ENCODE results near the gene RASGRP3. TPM values are rescaled to one million over a fixed set of nuclear protein-coding genes. Genes with fewer than 3 reads are reported as not detected.

RASGRP3 gene
- total RNA-seq, 2 donors from 2014 or later = 0.73 to 21.0 TPM

GRCh38 chr2:33518200-33518599 is 41.8 kb downstream of the RASGRP3 start:
- TF ChIP-seq CTCF (IDR thresholded peaks at IDR 0.05) = no peak
- no peak for TF ChIP-seq POLR2A (IDR thresholded peaks at IDR 0.05)
- TF ChIP-seq POLR2AphosphoS5 (IDR thresholded peaks at IDR 0.05) = no peak
- no peaks in the 10 kb centered on the region for H3K36me3 ChIP-seq
- no peaks in the 10 kb centered on the region for H3K9me3 ChIP-seq
- intact Hi-C loops (cut with DNase I) = no loop called here
- 97% methylated on average over 2 of the region's 2 CpGs for WGBS
- H3K4me3 ChIP-seq = no peak overlapping the region
- DNase-seq (ENCODE audit: low spot score) = no peak
- no peaks in the 10 kb centered on the region for H3K4me1 ChIP-seq (replicated peaks)
- no peak overlapping the region for H3K27ac ChIP-seq
- H3K27me3 ChIP-seq (replicated peaks; ENCODE audit: insufficient read depth) = no peaks in the 10 kb centered on the region

DNA sequence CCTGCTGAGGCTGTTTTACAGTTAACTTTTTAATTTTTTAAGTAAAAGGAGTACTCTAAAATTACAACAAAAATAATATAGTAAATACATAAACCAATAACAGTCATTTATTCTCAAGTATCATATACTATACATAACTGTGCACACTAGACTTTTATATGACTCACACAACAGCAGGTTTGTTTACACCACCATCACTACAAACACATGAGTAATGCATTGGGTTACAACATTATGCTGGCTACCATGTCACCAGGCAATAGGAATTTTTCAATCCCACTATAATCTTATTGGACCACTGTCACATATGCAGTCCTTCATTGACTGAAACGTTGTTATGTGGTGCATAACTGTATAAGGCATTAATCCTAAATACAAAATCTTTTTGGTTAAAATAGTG is 42.5 kb downstream of the RASGRP3 start:
- Histone ChIP-seq H3K9me3 (no peaks in the 10 kb centered on the region), H3K4me1 (replicated peaks) (no peaks in the 10 kb centered on the region), H3K27me3 (replicated peaks; ENCODE audit: insufficient read depth) (no peaks in the 10 kb centered on the region), H3K36me3 (no peaks in the 10 kb centered on the region), H3K27ac (no peak overlapping the region), H3K4me3 (no peak overlapping the region)
- TF ChIP-seq POLR2AphosphoS5 (IDR thresholded peaks at IDR 0.05) (no peak), CTCF (IDR thresholded peaks at IDR 0.05) (no peak), POLR2A (IDR thresholded peaks at IDR 0.05) (no peak)
- no peak for DNase-seq (ENCODE audit: low spot score)
- intact Hi-C loops (cut with DNase I) = no loop called here
- WGBS = 93% methylated on average over 1 of the region's 1 CpG

- intact Hi-C loops (cut with DNase I) = no loop called here
- no peaks in the 10 kb centered on the region for H3K36me3 ChIP-seq
- DNase-seq (ENCODE audit: low spot score) = peak; percentile 31
- no peak overlapping the region for H3K27ac ChIP-seq
- H3K4me1 ChIP-seq (replicated peaks) = no peaks in the 10 kb centered on the region
- no peaks in the 10 kb centered on the region for H3K27me3 ChIP-seq (replicated peaks; ENCODE audit: insufficient read depth)
- no peaks in the 10 kb centered on the region for H3K9me3 ChIP-seq
- H3K4me3 ChIP-seq = no peak overlapping the region
- no peak for TF ChIP-seq CTCF (IDR thresholded peaks at IDR 0.05)
- peak; percentile 27 for TF ChIP-seq POLR2AphosphoS5 (IDR thresholded peaks at IDR 0.05)
- no peak for TF ChIP-seq POLR2A (IDR thresholded peaks at IDR 0.05)
- 0% methylated on average over 1 of the region's 1 CpG for WGBS
Observed at GRCh38 chr2:33521791-33522281, 45.4 kb downstream of the RASGRP3 start.

DNA sequence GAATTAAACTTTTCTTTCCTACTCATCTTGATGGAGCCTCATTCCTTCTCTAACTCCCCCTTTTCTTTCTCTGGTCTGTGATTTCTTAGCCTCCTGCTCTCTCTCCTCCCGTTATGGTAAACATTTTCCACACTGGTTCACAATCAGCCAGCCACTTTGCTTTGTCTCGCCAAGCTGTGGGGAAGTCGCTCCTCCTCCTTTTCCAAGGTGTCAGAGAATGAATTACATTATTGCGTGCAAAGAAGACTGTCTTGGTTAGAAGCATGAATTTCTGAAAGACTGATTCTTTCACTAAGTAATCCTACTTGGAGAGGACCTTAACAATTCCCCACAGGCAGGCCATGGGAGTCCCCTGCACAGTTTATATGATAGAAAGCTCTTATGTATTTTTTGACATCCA is 46.1 kb downstream of the RASGRP3 start:
- Histone ChIP-seq H3K27ac (no peak overlapping the region), H3K4me1 (replicated peaks) (no peaks in the 10 kb centered on the region), H3K36me3 (no peaks in the 10 kb centered on the region), H3K27me3 (replicated peaks; ENCODE audit: insufficient read depth) (no peaks in the 10 kb centered on the region), H3K9me3 (no peaks in the 10 kb centered on the region), H3K4me3 (no peak overlapping the region)
- WGBS = 58% methylated on average over 4 of the region's 4 CpGs
- DNase-seq (ENCODE audit: low spot score) = no peak
- intact Hi-C loops (cut with DNase I) = no loop called here
- TF ChIP-seq POLR2AphosphoS5 (IDR thresholded peaks at IDR 0.05) (no peak), CTCF (IDR thresholded peaks at IDR 0.05) (no peak), POLR2A (IDR thresholded peaks at IDR 0.05) (no peak)

- H3K36me3 ChIP-seq = no peaks in the 10 kb centered on the region
- H3K27me3 ChIP-seq (replicated peaks; ENCODE audit: insufficient read depth) = no peaks in the 10 kb centered on the region
- no peak overlapping the region for H3K4me3 ChIP-seq
- no peaks in the 10 kb centered on the region for H3K4me1 ChIP-seq (replicated peaks)
- TF ChIP-seq POLR2AphosphoS5 (IDR thresholded peaks at IDR 0.05) (no peak), POLR2A (IDR thresholded peaks at IDR 0.05) (no peak), CTCF (IDR thresholded peaks at IDR 0.05) (no peak)
- no peaks in the 10 kb centered on the region for H3K9me3 ChIP-seq
- no peak for DNase-seq (ENCODE audit: low spot score)
- intact Hi-C loops (cut with DNase I) = no loop called here
- no peak overlapping the region for H3K27ac ChIP-seq
- 96% methylated on average over 6 of the region's 6 CpGs for WGBS
Observed at GRCh38 chr2:33525666-33526065, 49.2 kb downstream of the RASGRP3 start.
